Measurements from ENCODE around the gene CFTR.
"Not testable (repeated sequence)": the region's sequence is repeated elsewhere in the genome, so short reads cannot be mapped to it uniquely, and the experiment has no call there.

CFTR gene

DNA sequence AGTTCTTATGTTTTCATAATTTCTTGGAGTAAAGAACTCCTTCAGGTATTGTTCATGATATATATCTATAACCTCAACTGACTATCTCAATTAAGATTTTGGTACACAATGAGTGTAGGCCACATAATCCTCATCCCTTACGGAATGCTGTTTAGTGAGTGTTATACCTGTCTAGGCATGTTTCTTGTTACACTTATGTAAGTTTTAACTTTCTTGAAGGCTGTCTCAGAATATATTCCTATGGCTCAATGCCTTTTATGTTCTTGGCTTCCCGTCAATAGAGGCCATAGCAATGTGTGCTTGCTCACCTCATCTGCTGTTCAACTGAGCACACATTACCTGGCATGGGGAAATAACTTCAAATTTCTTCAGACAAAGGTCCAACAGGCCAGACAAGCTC is 208.3 kb downstream of the CFTR start:
- DNase-seq (ENCODE audit: low read depth) = no peak

DNA sequence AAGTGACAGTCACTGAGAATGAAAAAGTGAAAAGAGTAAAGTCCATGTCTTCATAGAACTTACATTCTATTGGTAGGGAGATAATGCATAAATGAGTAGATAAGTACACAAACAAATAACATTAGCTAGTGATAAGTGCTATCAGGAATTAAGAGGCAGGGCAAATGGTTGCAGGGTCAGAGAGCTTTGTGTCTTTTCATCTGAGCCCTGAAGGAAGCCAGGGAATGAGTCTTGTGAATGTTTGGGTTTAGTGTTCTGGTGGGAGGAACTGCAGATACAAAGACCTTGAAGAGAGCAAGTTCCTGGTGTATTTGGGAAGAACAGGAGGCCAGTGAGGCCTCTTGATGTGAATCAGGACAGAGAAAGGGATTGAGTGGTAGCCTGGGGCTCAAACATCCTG is 209.6 kb downstream of the CFTR start:
- DNase-seq (ENCODE audit: low read depth) = no peak

- DNase-seq (ENCODE audit: low read depth) = no peak
These were observed 210.3 kb downstream of the CFTR start for GRCh38 chr7:117690147-117690546.

GRCh38 chr7:117692338-117692737 is 212.5 kb downstream of the CFTR start:
- no peak for DNase-seq (ENCODE audit: low read depth)

DNA sequence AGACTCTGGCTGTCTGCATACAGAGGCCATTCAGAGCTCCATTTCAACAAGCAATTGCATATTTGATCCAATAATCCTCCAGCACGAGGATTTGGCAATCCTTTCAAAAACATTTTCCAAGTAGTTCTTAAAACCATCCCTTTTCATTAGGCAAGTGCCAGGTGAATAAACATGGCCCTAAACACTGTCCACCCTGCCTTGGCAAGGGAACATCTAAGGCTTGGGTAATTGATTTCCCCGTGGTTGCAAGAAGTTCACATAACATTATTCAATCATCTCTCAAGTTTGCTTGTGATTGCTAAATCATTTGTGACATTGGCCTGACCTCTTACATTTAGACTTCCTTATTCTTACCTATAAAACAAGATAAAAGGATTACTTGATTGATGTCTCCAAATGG is 218.2 kb downstream of the CFTR start:
- DNase-seq (ENCODE audit: low read depth) = no peak

DNA sequence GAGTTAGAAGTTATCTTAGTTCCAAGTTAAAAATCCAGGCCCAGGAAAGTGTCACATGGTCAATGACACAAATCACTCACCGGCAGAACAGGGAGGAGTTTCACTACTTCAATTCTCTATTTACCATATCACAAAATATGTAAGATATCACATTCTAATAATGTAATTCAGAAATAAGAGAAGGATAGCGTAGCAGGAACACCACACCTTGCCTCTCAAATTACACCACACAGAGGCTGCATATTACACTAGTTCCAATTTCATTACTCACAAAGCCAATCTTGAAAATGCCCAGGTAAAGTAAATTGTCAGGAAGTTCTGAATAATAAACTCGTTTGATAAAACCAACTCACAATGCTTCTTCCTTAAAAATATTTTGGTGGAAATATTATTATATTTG is 224.2 kb downstream of the CFTR start:
- no peak for DNase-seq (ENCODE audit: low read depth)

DNA sequence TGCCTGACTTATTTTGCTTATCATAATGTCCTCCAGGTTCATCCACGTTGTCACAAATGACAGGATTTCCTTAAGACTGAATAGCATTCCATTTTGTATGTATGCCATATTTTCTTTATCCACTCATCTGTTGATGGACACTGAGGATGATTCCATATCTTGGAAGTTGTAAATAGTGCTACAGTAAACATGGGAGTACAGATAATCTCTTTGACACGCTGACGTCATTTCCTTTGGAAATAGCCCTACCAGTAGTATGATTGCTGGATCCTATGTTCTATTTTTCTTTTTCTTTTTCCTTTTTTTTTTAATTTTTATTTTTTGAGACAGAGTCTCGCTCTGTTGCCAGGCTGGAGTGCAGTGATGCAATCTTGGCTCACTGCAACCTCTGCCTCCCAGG is 225.8 kb downstream of the CFTR start:
- DNase-seq (ENCODE audit: low read depth) = no peak

DNA sequence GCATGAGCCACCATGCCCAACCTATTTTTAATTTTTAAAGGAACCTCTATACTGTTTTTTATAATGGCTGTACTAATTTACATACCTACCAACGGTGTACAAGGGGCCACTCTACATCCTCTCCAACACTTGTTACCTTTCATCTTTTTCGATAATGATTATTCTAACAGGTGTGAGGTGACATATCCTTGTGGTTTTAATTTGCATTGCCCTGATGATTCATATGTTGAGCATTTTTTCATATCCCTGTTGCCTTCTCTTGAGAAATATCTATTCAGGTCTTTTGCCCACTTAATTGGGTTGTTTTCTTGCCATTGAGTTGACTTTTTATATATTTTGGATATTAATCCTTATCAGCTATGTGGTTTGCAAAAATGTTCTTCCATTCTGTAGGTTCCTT is 226.4 kb downstream of the CFTR start:
- DNase-seq (ENCODE audit: low read depth) = no peak

DNA sequence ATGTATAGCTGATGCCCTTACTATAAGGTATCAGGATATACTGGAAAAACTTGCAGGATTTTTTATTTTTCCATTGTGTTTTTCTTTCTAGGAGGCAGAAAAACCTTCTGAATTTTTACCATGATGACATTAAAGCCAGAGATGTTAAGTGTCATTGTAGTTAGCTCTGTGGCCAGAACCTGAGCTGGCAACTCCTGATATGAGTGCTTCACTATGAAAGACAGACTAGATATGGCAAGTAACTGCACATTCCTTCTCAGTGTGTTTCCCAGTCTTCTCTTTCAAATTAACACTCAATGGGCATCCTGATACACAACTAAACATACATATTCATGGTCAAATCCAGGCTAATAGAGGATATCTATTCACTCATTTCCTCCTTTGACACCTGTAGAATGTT is 227.3 kb downstream of the CFTR start:
- no peak for DNase-seq (ENCODE audit: low read depth)

DNA sequence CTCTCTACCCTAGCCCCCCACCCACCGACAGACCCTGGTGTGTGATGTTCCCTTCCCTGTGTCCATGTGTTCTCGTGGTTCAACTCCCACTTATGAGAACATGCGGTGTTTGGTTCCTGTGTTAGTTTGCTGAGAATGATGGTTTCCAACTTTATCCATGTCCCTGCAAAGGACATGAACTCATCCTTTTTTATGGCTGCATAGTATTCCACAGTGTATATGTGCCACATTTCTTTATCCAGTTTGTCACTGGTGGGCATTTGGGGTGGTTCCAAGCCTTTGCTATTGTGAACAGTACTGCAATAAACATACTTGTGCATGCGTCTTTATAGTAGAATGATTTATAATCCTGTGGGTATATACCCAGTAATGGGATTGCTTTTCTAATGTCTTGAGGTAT is 228.3 kb downstream of the CFTR start:
- DNase-seq (ENCODE audit: low read depth) = not testable (repeated sequence)

GRCh38 chr7:117711556-117711955 is 231.7 kb downstream of the CFTR start:
- no peak for DNase-seq (ENCODE audit: low read depth)

GRCh38 chr7:117715784-117716445 is 236.1 kb downstream of the CFTR start:
- no peak for DNase-seq (ENCODE audit: low read depth)

- DNase-seq (ENCODE audit: low read depth) = no peak
These were observed 237.0 kb downstream of the CFTR start for GRCh38 chr7:117716707-117717299.

GRCh38 chr7:117717357-117717756 is 237.5 kb downstream of the CFTR start:
- no peak for DNase-seq (ENCODE audit: low read depth)

All from activated gamma-delta T cell treated with anti-CD3 and anti-CD28 coated beads, Interleukin-2, amount 50 U/mL, for 16 hours (primary cell).